HG03159 (cell line): ENCODE results near the gene FAM3D.

Source experiments
- ATAC-seq: cut with Tn5 transposase; IDR thresholded peaks from one replicate; pipeline ENCODE4 v1.9.1; 2021; ENCODE audit warnings: mild to moderate bottlenecking, moderate library complexity; ENCODE audit not compliant: unreplicated experiment

FAM3D gene

DNA sequence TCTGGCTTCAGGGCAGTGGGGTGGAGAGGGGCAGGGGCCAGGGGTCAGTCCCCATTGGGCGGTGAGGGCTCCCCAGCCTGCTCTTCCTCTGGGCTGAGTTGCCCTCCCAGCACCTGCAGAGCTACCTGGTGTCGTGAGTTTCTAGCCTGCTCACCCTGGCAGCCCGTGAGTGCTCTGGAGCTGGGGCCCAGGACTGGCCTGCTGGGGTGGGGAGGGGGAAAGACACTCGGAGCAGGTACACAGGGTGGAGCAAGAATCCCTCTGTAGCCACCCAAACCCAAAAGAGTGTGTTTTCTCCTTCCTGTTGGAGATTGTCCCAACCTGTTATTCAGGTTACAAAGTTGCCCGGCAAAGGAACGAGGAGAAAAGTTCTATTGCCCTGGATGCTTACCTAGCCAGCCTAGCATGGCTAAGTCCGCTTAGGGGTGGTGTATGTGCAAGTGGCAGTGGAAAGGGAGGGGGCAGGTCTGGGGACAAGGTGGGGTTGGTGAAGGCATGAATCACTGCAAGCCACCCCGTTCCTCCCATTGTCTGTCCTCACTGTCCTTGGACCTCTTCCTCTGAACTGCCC lies 8.9 kb downstream of the FAM3D start:
- ATAC-seq, result no peak

DNA sequence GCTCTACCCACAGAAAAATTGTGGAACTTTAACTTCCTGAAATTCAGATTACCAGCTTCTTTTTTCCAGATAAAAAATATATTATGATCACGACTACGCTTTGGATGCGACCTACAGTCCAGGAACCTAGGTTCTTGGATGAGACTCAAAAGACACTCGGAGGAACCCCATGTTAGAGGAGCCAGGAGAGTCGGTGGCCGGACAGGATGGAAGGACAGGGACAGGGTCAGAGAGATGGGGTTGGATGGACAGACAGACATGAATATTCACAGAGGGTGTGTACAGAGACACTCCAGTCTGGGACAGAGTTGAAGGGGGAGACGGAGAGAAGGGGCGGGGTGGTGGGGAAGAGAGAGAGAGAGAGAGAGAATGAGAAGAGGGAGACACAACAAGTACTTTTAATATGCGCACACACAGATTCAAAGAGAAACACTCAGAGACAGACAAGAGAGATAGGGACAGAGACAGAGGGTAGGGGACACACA lies 9.5 kb downstream of the FAM3D start:
- ATAC-seq, result no peak

DNA sequence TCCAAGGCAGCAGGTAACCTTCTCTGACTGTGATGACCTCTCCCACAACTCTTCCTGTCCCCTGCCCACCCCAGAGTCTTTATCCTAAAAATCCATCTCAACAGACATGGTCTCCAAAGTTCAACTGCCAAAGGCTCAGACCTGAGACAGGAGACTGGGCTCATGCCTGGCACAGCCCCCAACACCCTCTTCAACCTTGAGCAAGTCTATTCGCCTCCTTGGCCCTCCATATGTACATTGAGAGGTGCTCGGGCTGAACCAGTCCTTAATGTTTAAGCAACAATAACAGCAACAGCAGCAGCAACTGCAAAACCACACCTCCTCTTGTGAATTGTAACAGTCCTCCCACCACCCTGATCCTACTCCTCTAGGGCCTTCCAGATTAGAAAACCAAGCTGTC lies 9.9 kb downstream of the FAM3D start:
- no peak for ATAC-seq

DNA sequence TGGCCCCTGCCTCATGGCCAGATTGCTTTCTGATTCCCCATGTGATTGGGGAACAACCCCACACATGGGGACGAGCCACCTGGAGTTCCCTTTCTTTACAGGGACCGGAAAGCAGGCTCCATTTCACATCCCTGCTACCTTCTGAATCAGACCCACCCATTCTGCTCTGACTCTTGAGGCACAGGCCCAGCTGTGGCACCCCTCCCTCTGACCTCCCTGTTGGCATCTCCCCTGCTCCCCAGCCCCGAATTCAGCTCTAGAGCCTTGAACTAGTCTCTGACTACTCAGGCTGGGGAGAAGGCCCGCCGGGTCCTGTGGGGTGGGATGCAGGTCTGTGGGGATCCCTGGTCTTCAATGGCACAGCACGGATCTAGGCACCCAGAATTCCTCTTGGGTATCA lies 12.1 kb downstream of the FAM3D start:
- ATAC-seq, result no peak

DNA sequence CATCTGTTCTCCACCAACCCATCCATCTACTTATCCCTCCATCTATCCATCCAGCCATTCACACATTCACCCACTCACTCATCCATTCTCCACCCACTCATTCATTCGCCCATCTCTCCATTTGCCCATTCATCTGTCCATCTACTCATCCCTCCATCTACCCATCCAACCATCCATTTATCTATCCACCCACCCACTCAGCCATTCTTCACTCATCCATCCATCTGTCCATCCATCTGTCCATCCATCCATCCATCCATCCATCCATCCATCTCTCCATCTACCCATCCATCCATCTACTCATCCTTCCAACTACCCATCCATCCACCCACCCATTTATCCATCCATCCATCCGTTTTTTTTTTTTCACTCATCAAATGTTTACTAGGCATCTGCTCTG lies 13.9 kb downstream of the FAM3D start:
- ATAC-seq, result no peak

DNA sequence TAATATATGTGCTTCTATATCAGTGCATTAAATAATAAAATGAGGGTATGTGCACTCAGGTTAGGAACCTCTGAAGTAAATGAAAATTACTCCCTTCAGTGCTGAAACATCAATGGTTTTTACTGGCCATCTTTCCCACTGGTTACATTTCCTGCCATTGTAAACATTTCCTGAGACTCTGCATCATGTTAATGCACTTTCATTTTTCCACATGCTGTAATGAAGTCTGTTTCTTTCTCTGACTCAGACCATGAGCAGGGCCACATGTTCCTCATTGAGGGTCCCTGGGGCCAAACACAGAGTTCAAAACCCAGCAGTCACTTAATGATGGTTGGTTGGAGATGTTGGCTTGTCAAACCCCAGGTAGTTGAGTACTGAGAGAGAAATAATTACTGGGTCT lies 15.3 kb downstream of the FAM3D start:
- no peak for ATAC-seq

DNA sequence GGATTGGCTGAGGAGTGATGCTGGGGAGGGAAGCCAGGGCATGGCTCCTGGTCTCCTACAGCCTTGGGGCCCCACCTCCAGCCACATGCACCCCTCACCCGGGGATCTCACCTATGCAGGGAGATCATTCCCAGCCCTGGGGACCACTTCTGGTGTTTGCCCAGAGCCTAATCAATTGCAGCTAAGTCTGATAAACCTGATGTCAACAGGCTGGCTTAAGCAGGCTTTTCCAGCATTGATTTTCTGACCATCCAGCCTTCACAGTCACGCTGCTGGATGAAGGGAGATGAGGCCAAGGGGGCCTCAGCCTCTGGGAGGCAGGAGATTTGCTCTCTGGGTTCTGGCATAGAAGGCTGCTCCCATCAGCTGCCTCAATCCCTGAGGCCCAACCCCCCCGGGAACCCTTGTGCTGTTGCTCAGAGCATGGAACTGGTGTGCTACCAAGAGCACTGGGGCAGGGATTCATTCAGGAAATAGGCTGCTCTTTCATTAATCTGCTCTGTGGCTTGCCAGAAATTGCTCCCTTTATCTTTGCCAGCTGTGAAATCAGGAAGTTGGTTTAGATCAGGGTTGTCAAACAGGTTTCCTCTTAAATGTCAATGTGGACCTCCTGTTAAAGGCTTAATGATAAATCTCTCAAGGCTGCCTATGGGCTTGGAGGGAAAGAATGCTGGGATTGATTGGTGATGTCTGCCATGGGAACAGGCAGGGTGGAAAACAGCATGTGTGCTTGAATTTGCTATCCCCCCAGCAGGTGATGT lies 19.0 kb downstream of the FAM3D start:
- no peak for ATAC-seq

DNA sequence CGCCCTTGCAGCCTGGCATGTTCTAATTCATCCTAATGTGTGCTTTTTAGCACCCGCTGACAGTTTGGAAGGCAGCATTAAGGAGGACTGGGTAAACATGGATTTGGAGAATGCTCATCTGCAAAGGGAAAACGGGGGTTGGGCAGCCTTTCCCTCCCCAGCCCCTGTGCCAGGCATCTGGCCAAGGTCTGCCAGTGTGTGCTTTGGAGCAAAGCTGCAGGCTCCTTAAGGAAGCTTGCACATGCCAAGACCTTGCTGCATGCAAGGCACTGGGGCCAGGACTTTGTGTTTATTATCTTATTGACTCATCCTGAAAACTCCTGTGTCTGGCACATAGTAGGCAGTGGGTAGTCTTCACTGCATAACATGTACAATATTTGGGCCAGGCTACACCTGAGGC lies 20.1 kb downstream of the FAM3D start:
- no peak for ATAC-seq

DNA sequence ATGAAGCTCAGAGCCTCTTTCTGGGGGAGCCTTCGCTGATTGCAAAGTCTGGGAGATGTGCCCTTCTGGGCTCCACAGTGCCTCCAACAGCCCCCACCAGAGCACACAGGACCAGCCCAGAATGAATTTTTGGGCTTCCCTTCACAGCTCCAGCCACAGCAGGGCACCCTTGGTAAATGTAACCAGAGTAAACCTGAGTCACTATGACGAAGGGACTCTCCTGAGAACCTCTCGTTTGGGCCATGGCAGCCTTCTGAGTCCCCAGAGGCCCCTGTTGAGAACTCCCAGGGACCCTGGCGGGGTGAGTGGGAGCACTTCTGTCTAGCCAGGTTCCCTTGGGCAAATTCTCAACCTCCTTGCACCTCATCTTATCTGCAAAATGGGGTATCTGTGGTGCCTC lies 20.8 kb downstream of the FAM3D start:
- no peak for ATAC-seq

DNA sequence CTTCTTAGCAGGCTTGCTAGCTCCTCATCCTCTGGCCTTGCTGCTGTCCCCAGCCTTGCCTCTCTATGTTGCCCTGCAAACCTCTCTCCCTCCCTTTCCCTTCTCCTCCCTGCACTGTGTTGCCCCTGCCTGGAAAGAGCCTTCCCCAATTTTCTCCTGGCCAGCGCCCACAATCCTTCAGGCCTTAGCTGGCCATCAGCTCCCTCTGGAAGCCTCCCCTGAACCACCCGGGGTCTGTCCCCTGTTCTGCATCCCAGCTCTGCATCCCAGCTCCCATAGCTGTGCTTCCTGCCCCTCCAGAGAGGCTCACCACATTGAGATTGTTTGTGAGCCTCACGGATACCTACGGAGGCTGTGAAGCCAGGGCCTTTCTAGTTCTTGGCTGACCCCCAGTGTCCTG lies 23.7 kb downstream of the FAM3D start:
- no peak for ATAC-seq

DNA sequence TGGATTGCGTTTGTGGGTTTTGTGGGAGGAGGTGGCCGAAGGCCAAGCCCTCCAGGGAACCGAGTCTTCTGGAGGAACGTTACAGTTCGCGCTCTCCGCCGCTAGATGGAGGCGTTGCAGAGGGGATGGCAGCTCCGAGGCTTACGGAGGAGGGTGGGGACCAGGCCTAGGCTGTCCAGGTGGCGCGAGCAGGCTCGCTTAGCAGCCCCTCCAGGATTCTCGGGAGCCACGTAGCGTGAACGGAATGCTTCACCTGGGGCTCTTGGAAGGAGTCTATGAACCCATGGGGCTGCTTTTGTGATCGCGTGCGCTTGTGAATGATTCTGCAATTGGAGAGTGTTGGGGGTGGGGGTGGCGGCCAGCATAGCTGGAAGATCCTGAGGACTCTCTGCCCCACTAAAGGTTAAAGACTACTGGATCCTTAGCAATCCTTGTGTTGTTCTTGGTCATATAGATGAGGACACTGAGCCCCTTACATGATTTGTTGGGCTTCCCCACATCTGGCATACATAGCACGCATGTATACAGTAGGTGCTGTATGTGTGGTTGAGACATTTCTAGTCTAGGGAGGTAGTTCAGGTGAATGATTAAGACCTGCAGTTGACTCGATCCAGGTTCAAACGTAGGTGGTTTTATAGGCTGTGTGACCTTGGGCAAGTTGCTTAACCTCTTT lies 25.7 kb downstream of the FAM3D start:
- peak; percentile 86 for ATAC-seq

DNA sequence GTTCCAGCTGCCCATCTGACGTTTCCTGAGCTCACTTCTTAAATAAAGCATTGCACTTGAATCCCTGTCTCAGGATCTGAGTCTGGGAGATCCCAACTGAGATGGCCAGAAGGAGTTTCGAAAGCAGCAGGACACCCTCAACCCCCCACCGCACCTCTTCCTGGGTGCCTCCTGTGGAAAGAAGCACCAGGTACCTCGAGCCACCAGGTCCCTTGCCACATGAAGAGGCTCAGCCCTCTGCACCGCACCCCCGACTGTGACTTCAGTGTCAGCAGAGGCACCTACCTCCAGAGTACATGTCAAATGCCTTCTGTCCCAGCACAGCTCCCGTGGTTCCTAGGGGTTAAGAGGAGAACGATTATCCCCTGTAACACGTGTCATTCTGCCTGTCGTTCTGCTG lies 26.7 kb downstream of the FAM3D start:
- no peak for ATAC-seq

DNA sequence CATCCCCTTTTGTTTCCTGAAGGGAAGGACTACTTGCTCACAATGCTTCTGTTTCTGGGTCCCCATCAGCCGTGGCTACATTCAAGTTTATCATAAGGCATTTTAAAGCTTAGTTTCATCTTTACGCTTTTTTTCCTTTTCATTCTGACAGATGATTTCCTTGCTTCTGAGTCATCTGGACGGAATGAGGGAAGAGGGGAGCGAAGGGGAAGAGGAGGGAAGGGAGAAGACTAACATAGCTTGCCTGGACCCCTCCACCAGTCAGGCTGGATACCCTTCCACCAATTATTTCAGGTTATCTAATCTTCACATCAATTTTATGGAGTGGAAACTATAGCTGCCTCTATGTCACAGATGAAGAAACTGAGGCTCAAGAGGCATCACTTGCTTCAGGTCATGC lies 27.6 kb downstream of the FAM3D start:
- no peak for ATAC-seq

DNA sequence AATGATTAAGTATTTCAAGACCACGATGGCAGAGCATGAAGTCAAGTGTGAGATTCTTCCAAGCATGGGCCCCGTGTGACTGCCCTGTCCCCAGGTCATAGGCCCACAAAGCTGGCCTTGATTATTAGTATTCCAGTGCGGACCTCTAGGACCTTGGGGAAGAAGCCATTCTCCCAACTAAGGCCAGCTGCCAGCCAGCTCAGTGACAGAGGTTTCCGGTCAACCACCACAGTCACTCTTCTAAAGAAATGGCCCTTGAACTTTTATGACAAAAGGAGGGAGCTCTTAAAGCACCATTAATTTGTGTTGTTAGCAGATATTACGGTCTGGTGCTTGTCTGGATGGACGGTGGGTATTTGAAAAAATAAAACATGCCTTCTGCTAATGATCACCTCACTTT lies 28.0 kb downstream of the FAM3D start:
- ATAC-seq, result no peak

DNA sequence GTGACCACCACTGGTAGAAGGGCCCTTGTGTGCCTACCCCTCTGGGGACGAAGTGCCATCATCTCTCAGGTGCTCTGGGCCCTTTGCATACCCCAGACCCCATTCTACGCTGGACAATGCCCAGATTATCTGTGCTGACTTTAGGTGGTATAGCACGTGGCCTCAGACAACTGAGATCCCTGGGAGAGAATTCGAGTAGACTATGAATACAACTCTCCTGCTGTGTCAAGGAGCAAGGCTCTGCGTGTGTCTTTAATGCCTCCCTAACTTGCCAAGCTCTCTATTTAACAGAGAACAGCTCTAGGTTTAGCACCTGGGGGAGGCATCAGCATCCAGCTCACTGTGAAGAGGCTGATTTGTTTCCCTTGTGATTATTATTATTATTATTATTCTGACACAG lies 29.1 kb downstream of the FAM3D start:
- no peak for ATAC-seq

DNA sequence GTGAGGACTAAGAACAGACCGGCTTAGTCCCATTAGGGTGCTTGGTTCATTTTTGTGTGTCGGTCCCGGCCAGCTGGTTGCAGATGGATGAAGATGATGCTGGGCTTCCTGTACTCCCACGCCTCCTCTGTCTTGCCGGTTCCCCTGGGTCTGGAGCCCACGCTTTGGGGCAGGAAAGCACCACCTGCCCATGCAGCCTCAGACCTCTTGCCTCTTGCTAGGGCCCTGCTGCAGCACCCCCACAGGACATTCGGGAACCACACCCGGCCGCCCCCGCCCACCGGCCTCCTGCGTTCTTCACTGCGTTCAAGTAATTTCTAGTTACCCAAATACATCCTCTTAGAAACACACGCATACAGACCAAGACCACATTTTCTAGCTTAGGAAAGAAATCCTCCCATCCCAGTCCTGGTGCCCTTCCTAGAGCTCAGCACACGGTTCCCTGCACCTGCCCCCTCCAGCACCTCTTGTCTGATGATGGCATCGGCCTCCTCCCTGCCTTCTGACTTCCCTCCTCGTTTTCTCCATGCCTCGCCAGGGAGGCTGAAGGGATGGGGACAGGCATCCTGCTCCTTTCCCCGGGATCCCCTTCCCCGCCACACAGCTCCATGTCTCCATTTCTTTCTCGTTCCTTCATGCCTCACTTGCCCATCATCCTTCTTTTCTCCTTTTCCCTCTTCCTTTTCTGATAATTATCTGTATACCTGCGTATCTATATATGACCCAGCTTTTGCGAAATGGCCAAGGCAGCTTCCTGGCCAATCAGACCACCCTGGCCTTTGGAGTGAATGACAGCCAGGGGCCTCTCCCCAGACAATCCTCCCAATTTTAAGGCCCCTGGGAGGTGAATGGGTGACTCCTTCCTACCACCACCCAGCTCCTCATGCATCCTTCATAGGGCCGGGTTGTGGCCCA lies 30.9 kb downstream of the FAM3D start:
- ATAC-seq, result no peak

DNA sequence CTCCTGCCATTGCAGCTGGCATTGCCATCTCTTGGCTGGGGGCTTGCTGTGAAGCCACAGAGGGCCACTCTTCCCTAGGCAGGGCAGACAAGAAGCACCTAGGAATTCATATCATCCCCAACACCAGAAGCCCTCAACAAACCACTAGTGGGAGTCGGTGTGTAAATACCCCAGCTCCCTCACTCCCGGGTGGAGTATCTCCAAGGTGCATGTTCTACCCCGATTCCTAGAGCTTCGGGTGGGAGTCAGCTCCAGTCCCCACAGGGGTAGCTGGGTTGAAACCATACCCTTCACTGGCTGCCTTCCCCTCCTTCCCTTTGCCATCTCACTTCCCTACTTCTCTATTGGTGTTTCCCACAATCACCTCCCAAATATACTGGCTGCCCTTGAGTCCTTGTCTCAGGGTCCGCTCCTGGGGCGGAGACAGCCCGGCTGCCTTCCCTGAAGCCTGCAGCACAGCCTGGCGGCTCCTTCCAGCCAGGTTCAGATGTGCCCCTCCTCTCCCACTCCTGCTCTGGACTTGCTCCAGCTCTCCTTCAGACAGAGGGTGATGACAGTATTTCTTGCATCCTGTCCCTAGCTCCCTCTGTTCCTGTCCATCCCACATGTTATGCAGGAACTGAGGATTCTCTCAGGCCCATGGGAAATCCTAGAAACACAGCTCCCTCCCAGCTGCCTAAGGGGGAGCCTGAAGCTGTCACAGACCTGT lies 33.3 kb downstream of the FAM3D start:
- ATAC-seq, result no peak

DNA sequence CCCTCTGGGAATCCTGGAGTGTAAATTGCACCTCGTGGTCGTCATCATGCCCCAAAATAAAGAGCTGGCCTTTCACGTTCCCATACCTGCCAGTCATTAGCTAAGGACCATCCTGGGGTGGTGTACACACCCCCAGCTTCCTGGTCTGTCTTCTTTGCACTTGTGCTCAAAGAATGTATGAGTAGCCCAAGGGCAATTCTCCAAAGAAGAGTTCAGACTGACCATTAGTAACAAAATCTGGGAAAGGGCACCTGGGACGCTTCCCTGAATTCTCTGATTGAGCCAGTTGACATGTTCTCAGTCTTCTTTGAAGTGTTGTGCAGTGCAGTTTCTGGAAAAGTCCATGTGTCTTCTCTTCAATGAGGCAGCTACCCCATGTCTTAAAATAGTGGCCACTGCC lies 34.8 kb downstream of the FAM3D start:
- ATAC-seq, result no peak

DNA sequence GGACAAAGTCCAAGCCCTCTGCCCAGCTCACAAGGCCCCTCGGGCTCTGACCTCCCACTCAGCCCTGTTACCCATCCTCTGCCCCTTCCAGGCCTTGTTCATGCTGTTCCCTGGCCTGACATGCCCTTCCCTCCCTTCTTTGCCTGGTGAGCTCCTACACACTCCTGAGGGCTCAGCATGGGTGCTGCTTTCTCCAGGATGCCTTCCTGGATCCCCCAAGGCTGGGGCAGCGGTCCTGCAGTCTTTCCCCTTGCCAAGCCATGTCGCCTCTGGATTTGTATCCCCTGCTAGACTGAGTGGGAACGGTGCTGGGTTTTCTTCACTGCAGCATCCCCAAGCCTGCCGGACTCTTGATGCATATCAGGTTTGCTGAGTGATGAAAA lies 35.9 kb downstream of the FAM3D start:
- ATAC-seq, result no peak

DNA sequence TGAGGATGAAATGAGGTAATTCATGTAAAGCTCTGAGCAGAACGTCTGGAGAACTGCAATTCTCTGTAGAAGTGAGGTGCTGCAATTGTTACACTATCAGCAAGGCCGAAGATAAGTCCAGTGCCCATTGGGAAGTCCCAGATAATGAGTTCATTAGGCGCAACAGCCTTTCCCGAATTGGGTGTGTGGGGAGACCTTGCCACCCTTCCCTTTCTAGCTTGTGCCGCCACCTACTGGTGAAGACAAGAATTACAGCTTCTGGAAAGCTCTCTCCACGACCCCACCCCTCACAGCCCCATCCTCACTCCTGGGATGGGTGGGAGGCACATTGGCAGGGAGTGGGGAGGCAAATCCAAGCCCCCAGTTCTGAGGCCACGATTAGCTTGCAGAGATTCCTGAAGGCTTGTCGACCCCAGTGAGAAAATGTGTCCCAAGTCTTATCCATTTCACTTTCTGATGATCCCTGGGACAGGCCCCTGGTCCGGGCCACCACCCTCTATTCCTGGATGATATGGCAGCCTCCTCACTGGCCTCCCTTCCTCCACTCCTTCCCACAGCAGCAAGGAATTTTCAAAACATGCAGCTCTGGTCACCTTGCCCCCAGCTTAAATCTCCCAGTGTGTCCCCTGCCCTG lies 36.4 kb downstream of the FAM3D start:
- peak; percentile 50 for ATAC-seq
